Urinary bladder (tissue), 4 donors: ENCODE results near the gene TMEM187. TPM values are rescaled to one million over a fixed set of nuclear protein-coding genes. Genes with fewer than 3 reads are reported as not detected.

Experiments
- DNase-seq: peaks from one replicate; pipeline ENCODE4 v3.0.0-alpha.2; 2015; ENCODE audit errors: extremely low spot score
- H3K27ac ChIP-seq: one replicate; pipeline ENCODE4 v1.5.1; 2013; ENCODE audit warnings: low read depth, mild to moderate bottlenecking, moderate library complexity
- H3K36me3 ChIP-seq: one replicate; pipeline ENCODE4 v1.6.1; 2013; ENCODE audit warnings: mild to moderate bottlenecking, moderate library complexity; ENCODE audit not compliant: insufficient read depth
- H3K4me1 ChIP-seq: one replicate; pipeline ENCODE4 v1.6.1; 2013; ENCODE audit warnings: mild to moderate bottlenecking, moderate library complexity; ENCODE audit not compliant: insufficient read depth
- H3K4me3 ChIP-seq: one replicate; pipeline ENCODE4 v1.5.1; 2013; ENCODE audit warnings: low read depth, low read length
- WGBS: extraction: QIAGEN DNeasy Blood & Tissue Kit; methylation state at CpG from one replicate; pipeline ENCODE4 v1.1.7; 2013; 5-methylcytosine and 5-hydroxymethylcytosine counted together
- polyA plus RNA-seq: library from polyadenylated mRNA; stranded (reverse); fragments of 200-250 nt; gene quantifications from one replicate; pipeline ENCODE4 v1.2.3, GENCODE V29; 2013
- total RNA-seq: library from RNA; depleted of rRNA; stranded (reverse); fragments of >200 nt; gene quantifications from one replicate; pipeline ENCODE4 v1.2.3, GENCODE V29; 2014
- donor health status: healthy with polysubstance abuse.
- donor health status: healthy.

TMEM187 gene
- total and polyA plus RNA-seq, 2 donors = 2.3 to 13.6 TPM

DNA sequence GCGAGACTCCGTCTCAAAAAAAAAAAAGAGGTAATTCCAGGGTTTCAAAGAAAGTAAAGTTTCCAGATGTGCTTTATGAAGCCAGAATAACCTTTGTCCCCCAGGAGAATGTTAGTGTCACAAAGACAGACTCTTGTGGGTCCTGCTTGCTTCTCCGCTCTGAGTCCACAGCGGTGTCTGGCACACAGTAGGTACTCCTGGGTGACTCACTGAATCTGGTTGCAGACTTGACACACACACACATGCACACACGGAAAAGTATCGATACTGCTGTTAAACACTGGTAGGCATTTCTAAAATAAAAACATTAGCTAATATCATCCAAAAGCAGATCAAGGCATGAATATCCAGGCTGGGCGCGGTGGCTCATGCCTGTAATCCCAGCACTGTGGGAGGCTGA, 22.9 kb downstream of the TMEM187 start:
- H3K4me3 ChIP-seq = no peak overlapping the region
- DNase-seq = no peak
- H3K4me1 ChIP-seq = no peaks in the 10 kb centered on the region
- 97% methylated on average over 8 of the region's 8 CpGs for WGBS
- H3K36me3 ChIP-seq = no peaks in the 10 kb centered on the region
- no peak overlapping the region for H3K27ac ChIP-seq

GRCh38 chrX:153999359-154000037, 26.9 kb downstream of the TMEM187 start:
- no peak for DNase-seq
- Histone ChIP-seq H3K36me3 (no peaks in the 10 kb centered on the region), H3K27ac (no peak overlapping the region), H3K4me3 (no peak overlapping the region), H3K4me1 (no peaks in the 10 kb centered on the region)
- WGBS = 45% methylated on average over 19 of the region's 19 CpGs

DNA sequence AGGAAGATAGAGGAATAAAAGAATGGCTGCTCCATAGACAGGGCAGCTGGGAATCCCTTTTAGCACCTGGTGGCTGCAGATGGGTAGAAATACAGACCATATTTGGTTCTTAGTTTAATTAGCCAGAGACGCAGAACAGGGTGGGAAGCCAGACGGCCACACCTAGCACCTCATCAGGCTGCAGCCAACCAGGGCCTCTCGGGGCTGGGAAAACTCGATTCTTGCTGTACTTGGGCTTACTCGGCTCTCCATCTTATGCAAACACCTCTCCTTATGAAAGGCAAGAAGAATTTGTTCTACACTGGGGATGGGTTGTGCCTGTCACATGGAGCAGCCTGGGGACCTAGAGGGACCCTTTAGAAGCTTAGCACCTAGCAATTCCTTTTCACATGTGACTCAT, 27.5 kb downstream of the TMEM187 start:
- no peak overlapping the region for H3K27ac ChIP-seq
- no peaks in the 10 kb centered on the region for H3K4me1 ChIP-seq
- no peaks in the 10 kb centered on the region for H3K36me3 ChIP-seq
- DNase-seq = no peak
- WGBS = 56% methylated on average over 5 of the region's 5 CpGs
- H3K4me3 ChIP-seq = no peak overlapping the region

GRCh38 chrX:154002215-154002719, 29.7 kb downstream of the TMEM187 start:
- Histone ChIP-seq H3K27ac (no peak overlapping the region), H3K36me3 (no peaks in the 10 kb centered on the region), H3K4me3 (no peak overlapping the region), H3K4me1 (no peaks in the 10 kb centered on the region)
- no peak for DNase-seq
- 73% methylated on average over 17 of the region's 17 CpGs for WGBS

GRCh38 chrX:154004315-154004714, 31.8 kb downstream of the TMEM187 start:
- DNase-seq = no peak
- H3K36me3 ChIP-seq = no peaks in the 10 kb centered on the region
- H3K4me3 ChIP-seq = no peak overlapping the region
- H3K4me1 ChIP-seq = no peaks in the 10 kb centered on the region
- WGBS = 87% methylated on average over 11 of the region's 11 CpGs
- no peak overlapping the region for H3K27ac ChIP-seq

- DNase-seq = no peak
- no peaks in the 10 kb centered on the region for H3K36me3 ChIP-seq
- 94% methylated on average over 20 of the region's 20 CpGs for WGBS
- no peak overlapping the region for H3K27ac ChIP-seq
- no peak overlapping the region for H3K4me3 ChIP-seq
- H3K4me1 ChIP-seq = no peaks in the 10 kb centered on the region
These were observed 34.4 kb downstream of the TMEM187 start for GRCh38 chrX:154006947-154007346.

- Histone ChIP-seq H3K27ac (no peak overlapping the region), H3K4me1 (no peaks in the 10 kb centered on the region), H3K4me3 (no peak overlapping the region), H3K36me3 (peaks cover 4% of the 10 kb centered on the region)
- no peak for DNase-seq
- 62% methylated on average over 4 of the region's 4 CpGs for WGBS
These were observed 36.0 kb downstream of the TMEM187 start for GRCh38 chrX:154008521-154008920.

GRCh38 chrX:154010330-154011087, 38.0 kb downstream of the TMEM187 start:
- Histone ChIP-seq H3K36me3 (peaks cover 4% of the 10 kb centered on the region), H3K27ac (no peak overlapping the region), H3K4me1 (no peaks in the 10 kb centered on the region), H3K4me3 (no peak overlapping the region)
- no peak for DNase-seq
- 92% methylated on average over 18 of the region's 18 CpGs for WGBS

GRCh38 chrX:154011376-154012335, 39.1 kb downstream of the TMEM187 start:
- no peak overlapping the region for H3K4me3 ChIP-seq
- no peak for DNase-seq
- H3K4me1 ChIP-seq = no peaks in the 10 kb centered on the region
- WGBS = 88% methylated on average over 18 of the region's 18 CpGs
- H3K36me3 ChIP-seq = peaks cover 4% of the 10 kb centered on the region
- H3K27ac ChIP-seq = no peak overlapping the region

DNA sequence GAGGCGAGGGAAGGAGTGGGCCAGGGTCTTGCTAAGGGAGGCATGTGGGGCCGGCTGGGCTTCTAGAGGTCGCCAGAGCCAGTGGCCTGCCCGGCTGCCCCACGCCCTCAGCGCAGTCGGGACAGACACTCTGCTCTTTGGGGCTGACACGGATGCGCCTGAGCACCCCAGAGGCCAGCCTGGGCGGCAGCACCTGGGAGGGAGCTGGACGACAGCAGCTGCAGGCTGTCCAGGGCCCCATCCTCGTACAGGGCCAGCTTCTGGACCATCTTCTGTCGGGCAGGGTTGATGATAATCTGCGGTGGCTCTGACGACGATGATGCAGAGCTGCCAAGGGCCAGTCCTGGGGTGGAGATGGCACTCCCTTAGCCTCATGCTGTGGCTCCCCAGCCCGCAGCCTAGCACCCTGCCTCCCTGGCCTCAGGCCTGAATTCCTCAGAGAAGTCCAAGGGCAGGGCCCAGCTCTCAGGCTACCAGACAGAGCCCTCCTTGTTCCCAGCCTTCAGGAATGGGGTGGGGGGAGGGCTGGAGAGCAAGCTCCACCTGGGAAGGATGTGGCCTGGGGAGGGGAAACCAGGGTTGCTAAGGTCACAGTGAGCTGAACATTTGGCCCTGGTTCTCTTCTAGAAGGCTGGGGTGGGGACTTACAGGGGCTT, 39.9 kb downstream of the TMEM187 start:
- H3K27ac ChIP-seq = no peak overlapping the region
- H3K4me3 ChIP-seq = no peak overlapping the region
- DNase-seq = no peak
- H3K4me1 ChIP-seq = no peaks in the 10 kb centered on the region
- 70% methylated on average over 17 of the region's 17 CpGs for WGBS
- H3K36me3 ChIP-seq = peaks cover 4% of the 10 kb centered on the region

- H3K36me3 ChIP-seq = peaks cover 4% of the 10 kb centered on the region
- no peaks in the 10 kb centered on the region for H3K4me1 ChIP-seq
- DNase-seq = no peak
- 82% methylated on average over 17 of the region's 17 CpGs for whole genome bisulfite sequencing
- no peak overlapping the region for H3K4me3 ChIP-seq
- no peak overlapping the region for H3K27ac ChIP-seq
These were observed 40.5 kb downstream of the TMEM187 start for GRCh38 chrX:154013001-154013421.

GRCh38 chrX:154013614-154014360, 41.2 kb downstream of the TMEM187 start:
- Histone ChIP-seq H3K36me3 (peaks cover 4% of the 10 kb centered on the region), H3K4me1 (no peaks in the 10 kb centered on the region), H3K27ac (no peak overlapping the region), H3K4me3 (no peak overlapping the region)
- no peak for DNase-seq
- WGBS = 37% methylated on average over 20 of the region's 20 CpGs
